IPS DF 6.9 (cell line): Measurements from ENCODE around the gene ZBTB42.

ENCODE experiments used
- DNase-seq: peaks from one replicate; pipeline ENCODE4 v3.0.0-alpha.2; 2013; ENCODE audit warnings: low read depth, low spot score
- H3K27ac ChIP-seq: one replicate; pipeline ENCODE4 v1.5.1; 2013; ENCODE audit warnings: low read length, control low read depth
- H3K27me3 ChIP-seq: 2 replicates; pipeline ENCODE4 v1.6.1; 2013; ENCODE audit warnings: mild to moderate bottlenecking, low read length; ENCODE audit not compliant: control insufficient read depth, insufficient read depth
- H3K36me3 ChIP-seq: 2 replicates; pipeline ENCODE4 v1.6.1; 2013; ENCODE audit warnings: low read length; ENCODE audit not compliant: control insufficient read depth, insufficient read depth
- H3K4me1 ChIP-seq: 2 replicates; pipeline ENCODE4 v1.6.1; 2013; ENCODE audit warnings: low read length; ENCODE audit not compliant: control insufficient read depth, insufficient read depth
- H3K4me3 ChIP-seq: 2 replicates; pipeline ENCODE4 v1.5.1; 2013; ENCODE audit warnings: mild to moderate bottlenecking, low read length
- H3K9me3 ChIP-seq: 2 replicates; pipeline ENCODE4 v1.6.1; 2013; ENCODE audit warnings: low read length, inconsistent platforms; ENCODE audit not compliant: control insufficient read depth, insufficient read depth
- WGBS: extraction: QIAGEN DNeasy Blood & Tissue Kit; methylation state at CpG from one replicate; pipeline ENCODE4 v1.1.7; 2013; ENCODE audit warnings: mixed read lengths, missing lambda C conversion rate; ENCODE audit not compliant: insufficient read length, insufficient coverage; 5-methylcytosine and 5-hydroxymethylcytosine counted together

Gene ZBTB42

GRCh38 chr14:104845834-104846441 lies 45.0 kb downstream of the ZBTB42 start:
- no CpG with 5 or more reads among the region's 3 CpGs for WGBS

DNA sequence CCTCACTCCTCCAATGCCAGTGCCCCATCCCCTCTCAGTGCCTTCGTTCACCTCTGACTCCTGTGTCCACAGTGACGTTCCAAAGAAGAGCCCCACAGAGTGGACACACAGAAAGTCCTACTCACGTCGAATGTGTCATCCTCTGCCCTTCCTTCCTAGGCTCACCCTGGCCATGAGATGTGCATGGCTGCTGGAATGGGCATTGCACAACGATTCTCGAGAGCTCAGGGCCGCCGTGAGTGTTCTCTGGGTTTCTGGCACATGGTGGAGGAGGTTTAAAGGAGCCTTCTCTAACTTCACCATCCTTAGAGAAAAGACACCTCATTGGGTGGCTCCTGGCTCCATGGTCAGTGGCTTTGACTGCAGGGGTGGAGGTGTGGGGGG lies 51.4 kb downstream of the ZBTB42 start:
- Histone ChIP-seq H3K27me3 (no peaks in the 10 kb centered on the region), H3K4me1 (no peaks in the 10 kb centered on the region; the same call in 1 of the 2 replicates), H3K36me3 (no peaks in the 10 kb centered on the region), H3K27ac (no peak overlapping the region), H3K4me3 (no peak overlapping the region), H3K9me3 (no peaks in the 10 kb centered on the region)
- DNase-seq, result no peak
- no CpG with 5 or more reads among the region's 8 CpGs for WGBS

More at GRCh38 chr14:104845834-104846441, 45.0 kb downstream of the ZBTB42 start:
- no peaks in the 10 kb centered on the region for H3K9me3 ChIP-seq
- DNase-seq, result no peak
- no peaks in the 10 kb centered on the region for H3K36me3 ChIP-seq
- 0 out of 2 replicates have a peak, but pooled peaks cover 2% of the 10 kb centered on the region for H3K27me3 ChIP-seq
- no peak overlapping the region for H3K27ac ChIP-seq
- H3K4me3 ChIP-seq, result no peak overlapping the region
- H3K4me1 ChIP-seq, result peaks cover 5% of the 10 kb centered on the region; the same call in 1 of the 2 replicates
